ENCODE measurements around the gene ZCCHC24. TPM values are rescaled to one million over a fixed set of nuclear protein-coding genes. Genes with fewer than 3 reads are reported as not detected.

The ZCCHC24 gene
- total RNA-seq, 4 donors from 2014 or later: 47.1 to 73.6 (median 55.5) TPM

DNA sequence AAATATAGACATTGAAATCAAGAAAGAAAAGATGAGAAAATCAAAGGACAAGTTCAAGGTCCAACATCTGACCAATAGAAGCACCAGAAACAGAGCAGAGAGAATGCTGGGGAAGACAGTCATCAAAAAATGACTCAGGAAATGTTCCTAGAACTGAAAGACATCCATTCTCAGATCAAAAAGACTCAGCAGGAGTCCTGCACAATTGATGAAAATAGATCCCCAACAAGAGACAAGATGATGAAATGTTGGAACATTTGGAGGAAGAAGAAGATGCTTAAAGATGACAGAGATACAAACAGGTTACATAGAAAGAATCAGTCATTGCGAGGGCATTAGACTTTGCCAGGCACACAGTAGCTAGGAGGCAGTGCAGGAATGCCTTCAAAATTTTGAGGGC lies 36.9 kb upstream of the ZCCHC24 start:
- no peak for ATAC-seq (ENCODE audit: low FRiP score)
- TF ChIP-seq, protein P1, sequence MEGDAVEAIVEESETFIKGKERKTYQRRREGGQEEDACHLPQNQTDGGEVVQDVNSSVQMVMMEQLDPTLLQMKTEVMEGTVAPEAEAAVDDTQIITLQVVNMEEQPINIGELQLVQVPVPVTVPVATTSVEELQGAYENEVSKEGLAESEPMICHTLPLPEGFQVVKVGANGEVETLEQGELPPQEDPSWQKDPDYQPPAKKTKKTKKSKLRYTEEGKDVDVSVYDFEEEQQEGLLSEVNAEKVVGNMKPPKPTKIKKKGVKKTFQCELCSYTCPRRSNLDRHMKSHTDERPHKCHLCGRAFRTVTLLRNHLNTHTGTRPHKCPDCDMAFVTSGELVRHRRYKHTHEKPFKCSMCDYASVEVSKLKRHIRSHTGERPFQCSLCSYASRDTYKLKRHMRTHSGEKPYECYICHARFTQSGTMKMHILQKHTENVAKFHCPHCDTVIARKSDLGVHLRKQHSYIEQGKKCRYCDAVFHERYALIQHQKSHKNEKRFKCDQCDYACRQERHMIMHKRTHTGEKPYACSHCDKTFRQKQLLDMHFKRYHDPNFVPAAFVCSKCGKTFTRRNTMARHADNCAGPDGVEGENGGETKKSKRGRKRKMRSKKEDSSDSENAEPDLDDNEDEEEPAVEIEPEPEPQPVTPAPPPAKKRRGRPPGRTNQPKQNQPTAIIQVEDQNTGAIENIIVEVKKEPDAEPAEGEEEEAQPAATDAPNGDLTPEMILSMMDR (IDR thresholded peaks at IDR 0.05): no peak
- DNase-seq (ENCODE audit: low spot score): no peak

DNA sequence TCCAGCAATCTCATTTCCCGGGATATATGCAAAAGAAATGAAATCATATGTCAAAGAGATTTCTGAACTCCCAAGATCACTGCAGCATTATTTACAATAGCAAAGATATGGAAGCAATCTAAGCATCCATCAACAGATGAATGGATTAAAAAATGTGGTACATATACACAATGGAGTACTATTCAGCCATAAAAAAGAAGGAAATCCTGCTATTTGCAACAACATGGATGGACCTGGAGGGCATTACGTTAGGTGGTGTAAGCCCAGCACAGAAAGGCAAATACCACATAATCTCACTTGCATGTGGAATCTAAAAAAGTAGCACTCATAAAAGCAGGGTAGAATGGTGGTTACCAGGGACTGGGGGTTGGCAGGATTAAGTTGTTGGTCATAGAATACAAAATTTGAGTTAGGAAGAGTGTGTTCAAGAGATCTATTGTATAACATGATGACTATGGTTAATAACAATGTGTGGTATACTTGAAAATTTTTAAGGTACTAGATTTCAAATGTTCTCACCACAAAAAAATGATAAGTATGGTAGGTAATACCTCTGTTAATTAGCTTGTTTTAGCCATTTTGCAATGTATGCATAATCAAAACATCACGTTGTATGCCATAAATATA lies 34.0 kb upstream of the ZCCHC24 start:
- TF ChIP-seq, protein P1 (IDR thresholded peaks at IDR 0.05): no peak
- DNase-seq (ENCODE audit: low spot score) (no peak), ATAC-seq (ENCODE audit: low FRiP score) (no peak)

DNA sequence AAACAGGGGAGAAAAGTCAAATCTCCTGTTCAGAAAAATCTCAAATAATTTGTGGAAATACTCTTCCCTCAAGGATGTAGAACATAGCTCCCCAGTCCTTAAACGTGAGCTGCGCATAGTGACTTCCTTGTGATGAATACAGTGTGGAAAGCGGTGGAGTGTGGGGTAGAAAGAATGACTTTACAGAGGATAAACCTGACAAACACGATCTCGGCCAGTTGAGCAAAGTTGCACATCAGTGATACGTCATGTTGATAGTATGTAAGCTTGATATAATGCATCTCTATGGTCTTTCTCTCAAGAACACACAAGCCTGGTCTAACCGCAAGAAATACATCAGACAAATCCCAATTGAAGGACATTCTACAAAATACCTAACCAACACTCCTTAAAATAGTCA lies 32.0 kb upstream of the ZCCHC24 start:
- ATAC-seq (ENCODE audit: low FRiP score) (no peak), DNase-seq (ENCODE audit: low spot score) (no peak)
- TF ChIP-seq, protein P1 (IDR thresholded peaks at IDR 0.05): no peak

DNA sequence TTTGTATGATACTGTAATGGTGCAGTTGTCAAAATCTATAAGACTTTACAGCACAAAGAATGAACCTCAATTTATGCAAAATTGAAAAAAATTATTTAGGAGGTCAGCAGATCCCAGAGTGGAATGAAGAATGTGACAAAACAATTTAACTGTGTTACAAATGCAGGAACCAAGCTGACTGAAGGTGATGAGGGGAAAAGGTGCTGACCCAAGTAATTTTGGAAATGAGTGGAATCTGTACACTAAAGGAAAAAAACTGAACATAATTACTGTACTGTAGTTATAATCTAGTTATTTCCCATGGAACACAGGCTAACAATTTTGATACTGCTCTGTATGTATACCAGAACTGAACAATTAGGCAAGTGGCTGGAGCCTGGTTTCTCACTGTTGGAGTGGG lies 31.2 kb upstream of the ZCCHC24 start:
- no peak for ATAC-seq (ENCODE audit: low FRiP score)
- TF ChIP-seq, protein P1 (IDR thresholded peaks at IDR 0.05): no peak
- no peak for DNase-seq (ENCODE audit: low spot score)

DNA sequence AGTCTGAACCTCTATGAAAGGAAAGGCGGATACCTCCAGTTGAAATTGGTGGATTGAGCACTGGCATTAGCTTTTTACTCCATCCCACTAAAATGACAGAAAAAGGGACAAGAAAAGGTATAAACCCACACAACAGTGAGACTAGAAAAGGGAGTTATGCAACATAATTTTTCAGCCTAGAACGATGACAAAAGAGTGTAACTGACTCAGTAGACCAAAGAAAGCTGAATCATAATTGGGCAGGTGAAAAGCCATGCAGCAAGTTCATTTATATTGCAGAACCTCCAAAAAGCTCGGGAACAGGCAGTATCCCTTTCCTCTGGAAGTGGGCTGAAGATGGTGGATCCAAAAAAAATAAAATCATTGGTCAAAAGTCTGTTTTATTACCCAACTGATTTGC lies 30.5 kb upstream of the ZCCHC24 start:
- ATAC-seq (ENCODE audit: low FRiP score): no peak
- TF ChIP-seq, protein P1 (IDR thresholded peaks at IDR 0.05): no peak
- no peak for DNase-seq (ENCODE audit: low spot score)

DNA sequence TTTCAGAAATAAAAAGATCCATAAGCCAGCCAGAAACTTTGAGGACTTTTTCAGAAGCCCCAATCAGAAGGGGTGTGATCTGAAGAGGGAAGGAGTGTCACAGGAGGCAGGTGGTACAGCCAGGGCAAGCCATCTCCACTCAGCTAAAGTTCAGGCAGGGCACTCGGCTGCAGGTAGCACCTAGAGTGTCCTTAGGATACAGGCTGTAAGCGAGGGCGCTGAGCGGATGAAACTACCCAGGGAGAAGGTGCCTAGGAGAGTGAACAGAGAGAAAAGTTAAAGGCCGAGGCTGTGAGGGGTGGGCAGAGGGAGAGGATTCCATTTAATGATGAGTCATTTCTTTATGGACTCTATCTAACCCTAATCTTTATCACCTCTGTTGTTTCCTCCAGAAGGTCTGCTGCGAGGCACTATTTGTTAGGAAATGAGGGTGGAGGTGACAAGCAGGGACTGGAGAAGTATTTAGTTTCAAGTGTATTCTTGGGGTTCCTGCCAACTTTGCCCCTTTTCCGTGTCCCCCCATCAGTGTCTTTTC lies 29.8 kb upstream of the ZCCHC24 start:
- ATAC-seq (ENCODE audit: low FRiP score): no peak
- TF ChIP-seq, protein P1 (IDR thresholded peaks at IDR 0.05): no peak
- DNase-seq (ENCODE audit: low spot score): no peak

DNA sequence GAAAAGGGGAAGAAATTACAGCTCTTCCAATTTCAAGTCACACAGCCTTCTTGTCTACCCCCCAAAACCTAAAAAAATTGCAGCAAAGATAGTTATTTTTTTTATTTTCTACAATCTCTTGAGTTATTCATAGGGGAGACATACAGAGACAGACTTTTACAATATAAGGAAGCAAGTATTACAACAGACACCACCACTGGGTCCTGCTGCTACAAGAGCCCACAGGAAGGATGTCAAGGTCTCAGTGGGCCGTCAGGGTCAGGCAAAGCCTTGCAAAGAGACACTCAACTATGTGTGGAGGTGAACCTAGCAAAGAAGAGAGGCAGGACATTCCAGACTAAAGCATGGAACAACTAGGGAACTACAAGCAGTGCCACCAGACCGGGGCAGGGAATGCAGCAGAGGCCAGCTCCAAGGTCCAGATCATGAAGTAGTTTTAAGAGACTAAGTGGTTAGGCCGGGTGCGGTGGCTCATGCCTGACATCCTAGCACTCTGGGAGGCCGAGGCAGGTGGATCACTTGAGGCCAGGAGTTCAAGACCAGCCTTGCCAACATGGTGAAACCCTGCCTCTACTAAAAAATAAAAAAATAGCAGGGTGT lies 28.2 kb upstream of the ZCCHC24 start:
- no peak for DNase-seq (ENCODE audit: low spot score)
- no peak for ATAC-seq (ENCODE audit: low FRiP score)
- TF ChIP-seq, protein P1 (IDR thresholded peaks at IDR 0.05): no peak

Measured in omental fat pad (tissue), 4 donors.